Lower leg skin (tissue), 3 donors: Measurements from ENCODE around the gene ADSS1.

Experiments
- POLR2A ChIP-seq, 2 donors: fragments of 450-650 bp; IDR thresholded peaks; one replicate each; pipeline ENCODE4 v1.6.1; 2016 to 2017; ENCODE audit warnings: antibody characterized with exemption in 2 of 2, mild to moderate bottlenecking in 1 of 2, moderate library complexity in 1 of 2
- TF ChIP-seq, protein P1 (sequence below), 3 donors: fragments of 450-650 bp; IDR thresholded peaks; one replicate each; pipeline ENCODE4 v1.5.1; 2016; ENCODE audit warnings: antibody characterized with exemption in 3 of 3, mild to moderate bottlenecking in 3 of 3, moderate library complexity in 2 of 3

DNA sequence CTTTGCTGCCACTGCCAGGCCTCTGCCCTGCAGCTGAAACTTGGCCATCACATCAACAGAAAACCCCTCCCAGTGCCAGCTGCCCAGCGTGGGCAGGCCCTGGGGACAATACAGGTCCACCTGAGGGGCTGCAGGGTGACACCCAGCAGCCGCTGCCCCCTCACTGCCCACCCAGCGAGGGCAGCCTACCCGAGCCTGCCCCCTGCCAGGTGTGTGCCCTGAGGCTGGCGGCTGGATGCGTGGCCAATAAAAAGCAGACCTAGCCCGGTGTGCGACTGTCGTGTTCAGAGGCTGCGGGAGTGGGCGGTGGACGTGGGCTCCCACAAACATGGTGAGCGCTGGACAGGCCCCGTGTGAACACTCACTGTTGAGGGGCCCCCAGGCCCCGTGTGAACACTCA, 4.7 kb upstream of the ADSS1 start:
- TF ChIP-seq, protein P1, sequence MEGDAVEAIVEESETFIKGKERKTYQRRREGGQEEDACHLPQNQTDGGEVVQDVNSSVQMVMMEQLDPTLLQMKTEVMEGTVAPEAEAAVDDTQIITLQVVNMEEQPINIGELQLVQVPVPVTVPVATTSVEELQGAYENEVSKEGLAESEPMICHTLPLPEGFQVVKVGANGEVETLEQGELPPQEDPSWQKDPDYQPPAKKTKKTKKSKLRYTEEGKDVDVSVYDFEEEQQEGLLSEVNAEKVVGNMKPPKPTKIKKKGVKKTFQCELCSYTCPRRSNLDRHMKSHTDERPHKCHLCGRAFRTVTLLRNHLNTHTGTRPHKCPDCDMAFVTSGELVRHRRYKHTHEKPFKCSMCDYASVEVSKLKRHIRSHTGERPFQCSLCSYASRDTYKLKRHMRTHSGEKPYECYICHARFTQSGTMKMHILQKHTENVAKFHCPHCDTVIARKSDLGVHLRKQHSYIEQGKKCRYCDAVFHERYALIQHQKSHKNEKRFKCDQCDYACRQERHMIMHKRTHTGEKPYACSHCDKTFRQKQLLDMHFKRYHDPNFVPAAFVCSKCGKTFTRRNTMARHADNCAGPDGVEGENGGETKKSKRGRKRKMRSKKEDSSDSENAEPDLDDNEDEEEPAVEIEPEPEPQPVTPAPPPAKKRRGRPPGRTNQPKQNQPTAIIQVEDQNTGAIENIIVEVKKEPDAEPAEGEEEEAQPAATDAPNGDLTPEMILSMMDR (IDR thresholded peaks at IDR 0.05), result no peak
- TF ChIP-seq POLR2A (IDR thresholded peaks at IDR 0.05), result no peak
